HT1080 (cell line): ENCODE data around the gene C11orf97. TPM values are rescaled to one million over a fixed set of nuclear protein-coding genes. Genes with fewer than 3 reads are reported as not detected.

Experiments used
- DNase-seq: peaks from one replicate; pipeline ENCODE4 v3.0.0-alpha.2; 2015; ENCODE audit warnings: low read depth
- total RNA-seq: library from RNA; depleted of rRNA; stranded (reverse); fragments of >200 nt; shearing (Covaris generic); gene quantifications from 2 replicates; pipeline ENCODE4 v1.2.3, GENCODE V29; 2014

The C11orf97 gene
- total RNA-seq, 1 experiment from 2014 or later, result not detected

GRCh38 chr11:94524341-94524740 is 12.1 kb downstream of the C11orf97 start:
- DNase-seq, result no peak

GRCh38 chr11:94525546-94526324 is 13.5 kb downstream of the C11orf97 start:
- peak; percentile 48 for DNase-seq

- no peak for DNase-seq
These were observed 14.6 kb downstream of the C11orf97 start for GRCh38 chr11:94526645-94527438.

DNA sequence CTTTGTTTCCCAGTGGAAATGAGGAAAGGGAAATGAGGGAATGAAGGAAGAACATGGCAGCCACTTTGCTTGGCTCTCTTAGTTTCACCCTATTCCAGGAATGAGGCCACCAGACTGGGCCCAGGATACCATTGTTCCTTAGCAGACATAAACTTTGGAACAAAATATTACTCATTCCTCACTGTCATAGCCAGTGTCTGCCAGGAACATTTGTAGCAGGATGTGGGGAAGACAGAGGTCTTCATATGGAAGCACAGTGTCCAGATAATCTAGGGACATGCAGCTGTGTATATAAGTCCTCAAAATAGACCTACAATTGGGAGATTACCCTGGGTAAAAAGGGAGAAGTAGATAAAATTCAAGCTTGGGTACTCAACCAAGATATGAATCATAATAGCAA is 16.3 kb downstream of the C11orf97 start:
- DNase-seq, result peak; percentile 30

DNA sequence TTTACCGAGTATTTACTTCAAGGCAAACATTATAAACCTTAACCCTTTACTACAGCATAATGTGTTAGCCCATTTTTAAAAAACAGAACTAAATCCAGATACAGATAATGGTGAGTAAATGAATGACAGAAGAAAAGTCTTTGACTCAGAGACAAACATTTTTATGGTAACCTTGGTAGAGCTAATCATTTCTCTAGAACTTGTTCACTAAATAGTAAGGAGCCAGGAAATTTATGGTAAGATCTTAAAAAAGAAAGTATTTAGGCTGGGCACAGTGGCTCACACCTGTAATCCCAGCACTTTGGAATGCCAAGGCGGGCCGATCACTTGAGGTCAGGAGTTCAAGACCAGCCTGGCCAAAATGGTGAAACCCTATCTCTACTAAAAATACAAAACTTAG is 19.9 kb downstream of the C11orf97 start:
- no peak for DNase-seq

DNA sequence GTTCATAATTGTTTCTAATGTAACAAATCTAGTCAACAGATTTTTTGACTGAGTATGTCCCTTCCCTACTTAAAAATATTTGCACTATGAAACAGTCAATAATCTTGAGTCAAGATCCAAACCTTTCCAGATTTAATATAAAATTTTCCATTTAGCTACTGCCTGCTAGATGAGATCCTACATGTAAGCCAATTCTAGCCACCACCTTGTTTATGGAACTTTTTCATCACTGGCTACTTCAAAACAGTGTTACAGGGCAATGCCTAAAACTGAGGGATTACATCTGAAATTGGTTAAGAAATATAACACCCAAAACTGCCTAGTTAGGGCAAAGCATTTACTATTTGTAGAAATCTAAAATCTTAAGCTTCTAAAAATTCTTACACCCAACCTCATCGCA is 20.9 kb downstream of the C11orf97 start:
- DNase-seq, result no peak

- no peak for DNase-seq
These were observed 21.7 kb downstream of the C11orf97 start for GRCh38 chr11:94533696-94534630.

DNA sequence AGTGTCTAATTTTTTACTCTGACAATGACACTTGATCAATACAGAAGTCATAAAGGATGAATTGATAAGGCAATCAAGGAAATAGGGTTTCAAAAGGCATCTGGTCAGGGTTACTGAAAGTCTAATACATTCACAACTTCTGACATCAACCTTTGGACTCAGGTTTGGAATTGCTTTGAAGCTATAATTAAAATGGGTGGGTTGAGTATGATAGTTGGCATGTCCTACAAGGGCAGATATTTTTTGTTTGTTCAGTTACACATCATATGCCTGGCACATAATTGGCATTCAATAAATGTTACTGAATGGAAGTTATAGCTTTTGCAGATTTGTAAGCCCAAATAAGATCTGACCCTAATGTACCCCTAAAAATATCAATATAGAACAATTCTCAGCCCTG is 24.1 kb downstream of the C11orf97 start:
- DNase-seq, result no peak

DNA sequence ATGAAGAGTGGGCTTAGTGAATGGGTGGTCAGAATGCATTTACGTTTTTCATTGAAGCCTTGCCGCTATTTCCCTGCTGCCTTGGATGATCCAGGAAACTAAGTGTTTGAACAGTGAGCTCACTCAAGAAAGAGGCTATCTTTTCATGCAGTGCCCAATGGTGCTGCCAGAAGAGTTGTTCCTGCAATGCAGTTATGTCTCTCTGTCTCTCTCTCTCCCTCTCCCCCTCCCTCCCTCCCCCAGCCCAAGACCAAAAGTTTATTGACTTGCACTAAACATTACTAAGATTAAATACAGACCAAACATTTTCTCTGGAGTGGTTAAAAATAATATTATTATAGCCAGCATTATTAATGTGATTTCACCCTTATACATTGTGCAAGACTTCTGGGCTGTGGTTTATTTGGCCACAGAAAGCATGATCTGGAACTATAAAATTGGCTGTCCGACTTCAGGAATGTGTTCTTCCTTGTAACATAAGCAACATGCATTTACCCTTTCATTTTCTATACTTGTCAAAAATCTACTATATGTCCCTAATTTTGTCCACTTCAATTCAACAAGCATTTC is 24.9 kb downstream of the C11orf97 start:
- no peak for DNase-seq

DNA sequence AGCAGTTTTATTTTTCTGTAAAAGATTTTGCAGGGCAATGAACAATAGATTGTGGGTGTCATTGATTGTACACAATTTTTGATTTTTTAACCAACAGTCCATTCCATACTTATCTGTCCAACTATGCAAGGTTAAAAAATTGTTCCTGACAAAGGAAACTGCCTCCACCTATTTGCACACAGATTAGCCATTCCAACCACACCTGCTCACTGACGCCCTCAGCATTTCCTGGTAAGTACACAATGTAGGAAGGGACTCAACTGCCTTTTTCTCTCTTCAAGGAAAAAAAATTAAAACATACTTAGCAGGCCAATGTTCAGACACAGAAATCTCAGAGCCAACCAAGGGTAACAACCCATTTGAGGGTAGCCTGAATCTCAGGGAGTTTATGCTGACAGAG is 27.2 kb downstream of the C11orf97 start:
- DNase-seq, result no peak

DNA sequence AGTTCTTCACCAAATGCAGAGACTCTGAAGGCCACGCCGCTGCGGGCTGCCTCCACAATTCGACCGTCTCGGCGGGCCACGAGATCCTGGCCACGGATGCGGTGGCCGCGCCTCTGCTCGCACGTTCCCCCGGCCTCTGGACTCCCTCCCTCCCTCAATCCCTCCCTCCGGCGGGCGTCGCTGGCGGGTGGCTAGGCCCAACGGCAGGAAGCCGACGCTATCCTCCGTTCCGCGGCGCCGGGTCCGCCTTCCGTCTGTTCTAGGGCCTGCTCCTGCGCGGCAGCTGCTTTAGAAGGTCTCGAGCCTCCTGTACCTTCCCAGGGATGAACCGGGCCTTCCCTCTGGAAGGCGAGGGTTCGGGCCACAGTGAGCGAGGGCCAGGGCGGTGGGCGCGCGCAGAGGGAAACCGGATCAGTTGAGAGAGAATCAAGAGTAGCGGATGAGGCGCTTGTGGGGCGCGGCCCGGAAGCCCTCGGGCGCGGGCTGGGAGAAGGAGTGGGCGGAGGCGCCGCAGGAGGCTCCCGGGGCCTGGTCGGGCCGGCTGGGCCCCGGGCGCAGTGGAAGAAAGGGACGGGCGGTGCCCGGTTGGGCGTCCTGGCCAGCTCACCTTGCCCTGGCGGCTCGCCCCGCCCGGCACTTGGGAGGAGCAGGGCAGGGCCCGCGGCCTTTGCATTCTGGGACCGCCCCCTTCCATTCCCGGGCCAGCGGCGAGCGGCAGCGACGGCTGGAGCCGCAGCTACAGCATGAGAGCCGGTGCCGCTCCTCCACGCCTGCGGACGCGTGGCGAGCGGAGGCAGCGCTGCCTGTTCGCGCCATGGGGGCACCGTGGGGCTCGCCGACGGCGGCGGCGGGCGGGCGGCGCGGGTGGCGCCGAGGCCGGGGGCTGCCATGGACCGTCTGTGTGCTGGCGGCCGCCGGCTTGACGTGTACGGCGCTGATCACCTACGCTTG is 31.7 kb downstream of the C11orf97 start, which contains the start of gene FUT4:
Gene FUT4 (plus strand): TSS at position 227 of the 951 bp plus-strand sequence. CDS start 213 bp downstream, at position 440.
- peak; percentile 77 for DNase-seq

- no peak for DNase-seq
These were observed 32.5 kb downstream of the C11orf97 start for GRCh38 chr11:94544646-94545263.

GRCh38 chr11:94545264-94546161 is 33.3 kb downstream of the C11orf97 start:
- no peak for DNase-seq

DNA sequence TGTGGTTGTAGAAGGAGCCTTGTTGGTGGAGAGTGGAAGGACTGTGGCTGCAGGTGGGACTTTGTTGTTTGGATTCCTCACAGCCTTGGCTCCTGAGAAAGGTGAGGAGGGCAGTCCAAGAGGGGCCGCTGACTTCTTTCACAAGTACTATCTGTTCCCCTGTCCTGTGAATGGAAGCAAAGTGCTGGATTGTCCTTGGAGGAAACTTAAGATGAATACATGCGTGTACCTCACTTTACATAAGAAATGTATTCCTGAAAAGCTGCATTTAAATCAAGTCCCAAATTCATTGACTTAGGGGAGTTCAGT is 33.9 kb downstream of the C11orf97 start:
- no peak for DNase-seq

- DNase-seq, result no peak
These were observed 34.6 kb downstream of the C11orf97 start for GRCh38 chr11:94546886-94547285.

GRCh38 chr11:94549146-94549545 is 36.9 kb downstream of the C11orf97 start:
- DNase-seq, result no peak

DNA sequence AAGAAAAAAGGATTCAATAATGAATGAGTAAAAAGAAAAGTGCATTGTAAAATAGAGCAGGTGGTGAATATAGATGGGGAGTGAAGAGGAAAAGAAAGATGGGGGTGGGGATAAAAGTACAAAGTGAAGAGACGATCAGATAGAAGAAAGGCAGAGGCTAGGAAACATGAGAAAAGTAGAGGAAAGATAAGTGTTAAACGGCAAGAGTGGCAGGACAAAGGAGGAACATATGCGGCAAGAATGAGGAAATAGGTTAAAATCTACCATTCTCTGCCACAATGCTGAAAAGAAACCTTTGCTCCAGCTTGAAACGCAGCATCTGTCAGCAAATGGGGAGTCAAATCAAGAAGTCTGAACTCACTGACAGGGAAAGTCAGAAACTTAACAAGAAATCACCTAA is 38.3 kb downstream of the C11orf97 start:
- DNase-seq, result no peak

GRCh38 chr11:94553938-94554337 is 41.7 kb downstream of the C11orf97 start:
- peak; percentile 43 for DNase-seq
